Fibroblast of villous mesenchyme (primary cell): ENCODE measurements around the gene L1CAM. TPM values are rescaled to one million over a fixed set of nuclear protein-coding genes. Genes with fewer than 3 reads are reported as not detected.

ENCODE experiments used
- DNase-seq: peaks from one replicate; pipeline ENCODE4 v3.0.0-alpha.2; 2010; ENCODE audit warnings: low read depth
- H3K4me3 ChIP-seq: 2 replicates; pipeline ENCODE4 v1.5.1; 2011; ENCODE audit warnings: low read depth, mild to moderate bottlenecking, low read length
- total RNA-seq: library from RNA; depleted of rRNA; stranded (reverse); fragments of >200 nt; gene quantifications from 2 replicates; pipeline ENCODE4 v1.2.3, GENCODE V29; 2012
- TF ChIP-seq, protein P1 (sequence below): IDR thresholded peaks from 2 replicates; pipeline ENCODE4 v1.5.1; 2012; ENCODE audit warnings: low read depth, mild to moderate bottlenecking, low read length; ENCODE audit not compliant: insufficient read depth

The L1CAM gene
- total RNA-seq, 1 donor, result 54.4 TPM

GRCh38 chrX:153869473-153870287 lies 16.3 kb downstream of the L1CAM start:
- TF ChIP-seq, protein P1, sequence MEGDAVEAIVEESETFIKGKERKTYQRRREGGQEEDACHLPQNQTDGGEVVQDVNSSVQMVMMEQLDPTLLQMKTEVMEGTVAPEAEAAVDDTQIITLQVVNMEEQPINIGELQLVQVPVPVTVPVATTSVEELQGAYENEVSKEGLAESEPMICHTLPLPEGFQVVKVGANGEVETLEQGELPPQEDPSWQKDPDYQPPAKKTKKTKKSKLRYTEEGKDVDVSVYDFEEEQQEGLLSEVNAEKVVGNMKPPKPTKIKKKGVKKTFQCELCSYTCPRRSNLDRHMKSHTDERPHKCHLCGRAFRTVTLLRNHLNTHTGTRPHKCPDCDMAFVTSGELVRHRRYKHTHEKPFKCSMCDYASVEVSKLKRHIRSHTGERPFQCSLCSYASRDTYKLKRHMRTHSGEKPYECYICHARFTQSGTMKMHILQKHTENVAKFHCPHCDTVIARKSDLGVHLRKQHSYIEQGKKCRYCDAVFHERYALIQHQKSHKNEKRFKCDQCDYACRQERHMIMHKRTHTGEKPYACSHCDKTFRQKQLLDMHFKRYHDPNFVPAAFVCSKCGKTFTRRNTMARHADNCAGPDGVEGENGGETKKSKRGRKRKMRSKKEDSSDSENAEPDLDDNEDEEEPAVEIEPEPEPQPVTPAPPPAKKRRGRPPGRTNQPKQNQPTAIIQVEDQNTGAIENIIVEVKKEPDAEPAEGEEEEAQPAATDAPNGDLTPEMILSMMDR, result no peak
- no peak overlapping the region for H3K4me3 ChIP-seq
- DNase-seq, result no peak

- no peak overlapping the region for H3K4me3 ChIP-seq
- TF ChIP-seq, protein P1, result no peak
- DNase-seq, result no peak
Measured at GRCh38 chrX:153868576-153869472, 17.1 kb downstream of the L1CAM start.

DNA sequence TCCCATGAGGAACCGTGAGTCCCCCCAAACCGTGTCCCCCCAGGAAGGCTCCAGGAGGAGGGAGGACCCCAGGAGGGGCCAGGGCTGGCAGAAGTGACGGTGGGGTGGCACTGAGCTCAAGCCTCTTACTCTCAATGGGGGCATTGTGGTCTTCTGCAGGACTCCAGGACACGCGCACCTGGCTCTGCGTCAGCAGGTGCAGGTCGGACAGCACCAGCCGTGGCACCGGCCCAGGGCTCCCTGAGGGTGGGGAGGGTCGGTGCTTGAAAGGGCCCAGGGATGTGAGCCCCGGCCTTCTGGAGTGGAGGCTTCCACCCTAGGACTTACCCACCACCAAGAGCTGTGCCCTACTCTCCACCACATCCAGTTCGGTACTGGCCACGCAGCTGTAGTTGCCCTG lies 18.3 kb downstream of the L1CAM start:
- TF ChIP-seq, protein P1, result no peak
- no peak overlapping the region for H3K4me3 ChIP-seq
- DNase-seq, result no peak

- no peak overlapping the region for H3K4me3 ChIP-seq
- no peak for DNase-seq
- TF ChIP-seq, protein P1, result no peak
Measured at GRCh38 chrX:153867139-153867538, 18.8 kb downstream of the L1CAM start.

DNA sequence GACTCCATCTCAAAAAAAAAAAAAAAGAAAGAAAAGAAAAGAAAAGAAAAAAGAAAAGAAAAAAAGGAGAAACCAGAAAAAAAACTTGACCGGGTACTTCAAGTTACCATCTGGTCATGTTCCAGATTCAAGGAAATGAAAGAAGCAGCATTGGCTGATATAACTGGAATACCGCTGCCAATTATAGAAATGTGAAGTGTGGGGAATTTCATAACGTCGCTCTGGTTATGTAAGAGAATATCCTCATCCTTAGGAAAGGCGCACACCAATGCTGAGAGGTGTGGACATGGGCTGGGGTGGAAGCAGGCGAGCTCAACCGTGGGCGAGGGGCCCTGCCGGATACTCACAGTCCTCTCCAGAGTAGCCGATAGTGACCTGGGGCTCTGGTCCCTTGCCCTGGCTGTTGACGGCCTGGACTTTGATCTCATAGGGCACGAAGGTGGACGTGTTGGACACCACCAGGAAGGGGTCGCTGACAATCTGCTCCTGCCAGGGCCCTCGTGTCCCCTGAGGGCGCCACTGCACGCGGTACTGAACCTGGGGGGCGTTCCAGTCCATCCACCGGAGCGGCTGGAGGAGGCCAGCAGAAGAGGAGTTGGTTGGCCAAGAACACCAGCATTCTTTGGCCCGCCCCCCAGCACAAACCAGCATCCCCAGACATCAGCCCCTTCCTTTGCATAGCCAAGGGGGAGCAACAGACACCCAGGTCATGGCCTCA lies 19.5 kb downstream of the L1CAM start:
- TF ChIP-seq, protein P1, result no peak
- H3K4me3 ChIP-seq, result no peak overlapping the region
- DNase-seq, result no peak

DNA sequence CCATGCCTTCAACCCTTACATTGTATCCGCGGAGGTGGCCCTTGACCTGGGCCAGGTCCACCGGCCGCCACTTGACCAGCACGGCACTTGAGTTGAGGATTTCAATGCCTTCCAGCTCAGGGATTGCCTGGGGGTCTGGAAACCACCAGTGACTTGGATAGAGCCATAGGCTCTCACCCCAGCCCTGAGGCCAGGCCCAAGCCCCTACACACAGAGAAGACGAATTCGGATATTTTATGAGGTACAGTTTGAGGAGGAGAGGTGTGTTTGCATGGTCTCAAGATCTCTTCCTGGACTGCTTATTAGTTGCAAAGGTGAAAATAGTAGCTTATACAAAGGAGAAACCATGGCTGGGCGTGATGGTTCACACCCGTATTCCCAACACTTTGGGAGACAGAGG lies 20.3 kb downstream of the L1CAM start:
- TF ChIP-seq, protein P1, result no peak
- H3K4me3 ChIP-seq, result no peak overlapping the region
- no peak for DNase-seq
